HG02678 (cell line): ENCODE measurements around the gene OR7G3.

Source experiments
- ATAC-seq: cut with Tn5 transposase; IDR thresholded peaks from one replicate; pipeline ENCODE4 v1.9.1; 2021; ENCODE audit warnings: mild to moderate bottlenecking, moderate library complexity; ENCODE audit not compliant: unreplicated experiment

OR7G3 gene

GRCh38 chr19:9109959-9110358, 16.8 kb downstream of the OR7G3 start:
- ATAC-seq = no peak

GRCh38 chr19:9107375-9107774, 19.4 kb downstream of the OR7G3 start, which contains the start of gene OR7G2:
Gene OR7G2 (minus strand): TSS chr19:9107475. CDS start chr19:9103243, 4,232 bp downstream.
- no peak for ATAC-seq

GRCh38 chr19:9086761-9087160, 40.0 kb downstream of the OR7G3 start, which contains the start of gene OR1M1:
Gene OR1M1 (plus strand): TSS chr19:9087061. CDS start chr19:9093245, 6,184 bp downstream.
- ATAC-seq = no peak

- ATAC-seq = no peak
Observed at GRCh38 chr19:9078651-9079050, 48.1 kb downstream of the OR7G3 start.

GRCh38 chr19:9076901-9077300, 49.8 kb downstream of the OR7G3 start:
- no peak for ATAC-seq
